ENCODE results near the gene ZFP36L1. TPM values are rescaled to one million over a fixed set of nuclear protein-coding genes. Genes with fewer than 3 reads are reported as not detected.

The ZFP36L1 gene
- total and polyA plus RNA-seq, 7 donors = 45.4 to 225 (median 117) TPM

DNA sequence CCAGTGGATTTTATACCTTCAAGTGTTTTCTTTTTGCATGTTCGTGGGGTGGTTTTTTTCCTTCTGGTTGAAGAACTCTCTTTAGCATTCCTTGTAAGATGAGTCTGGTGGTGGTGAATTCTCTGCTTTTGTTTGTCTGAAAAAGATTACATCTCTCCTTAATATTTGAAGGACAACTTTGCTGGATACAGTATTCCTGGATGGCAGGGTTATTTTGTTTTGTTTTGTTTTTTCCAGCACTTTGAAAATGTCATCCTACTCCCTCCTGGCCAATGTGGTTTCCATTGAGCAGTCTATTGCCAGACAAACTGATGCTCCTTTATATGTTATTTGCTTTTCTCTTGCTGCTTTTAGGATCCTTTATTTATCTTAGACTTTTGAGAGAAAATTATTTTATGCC, 43.2 kb upstream of the ZFP36L1 start:
- intact Hi-C loops (cut with DNase I) = no loop called here
- 40 to 90% (median 86%) methylated on average over 1 of the region's 1 CpG for WGBS, 3 donors
- no peak for ATAC-seq

DNA sequence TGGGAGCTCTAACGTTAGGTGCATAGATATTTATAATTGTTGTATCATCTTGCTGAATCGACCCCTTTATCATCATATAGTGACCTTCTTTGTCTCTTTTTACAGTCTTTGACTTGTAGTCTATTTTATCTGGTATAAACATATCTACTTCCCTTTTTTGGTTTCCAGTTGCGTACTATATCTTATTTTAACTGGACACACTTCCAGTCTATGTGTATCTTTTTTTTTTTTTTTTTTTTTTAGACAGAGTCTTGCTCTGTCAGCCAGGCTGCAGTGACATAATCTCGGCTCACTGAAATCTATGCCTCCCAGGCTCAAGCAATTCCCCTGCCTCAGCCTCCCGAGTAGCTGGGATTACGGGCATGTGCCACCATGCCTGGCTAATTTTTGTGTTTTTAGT, 41.9 kb upstream of the ZFP36L1 start:
- no peaks in the 10 kb centered on the region for H3K4me1 ChIP-seq
- no peak overlapping the region for H3K27ac ChIP-seq
- H3K27me3 ChIP-seq (ENCODE audit: insufficient read depth in 3 of 3, low read length in 2 of 3) = no peaks in the 10 kb centered on the region
- ATAC-seq (no peak), DNase-seq (no peak)
- intact Hi-C loops (cut with DNase I) = no loop called here
- H3K9me3 ChIP-seq = peaks cover 9% of the 10 kb centered on the region
- WGBS, 3 donors = 76 to 84% (median 79%) methylated on average over 6 of the region's 6 CpGs
- no peak overlapping the region for H3K4me3 ChIP-seq
- TF ChIP-seq, protein P1, sequence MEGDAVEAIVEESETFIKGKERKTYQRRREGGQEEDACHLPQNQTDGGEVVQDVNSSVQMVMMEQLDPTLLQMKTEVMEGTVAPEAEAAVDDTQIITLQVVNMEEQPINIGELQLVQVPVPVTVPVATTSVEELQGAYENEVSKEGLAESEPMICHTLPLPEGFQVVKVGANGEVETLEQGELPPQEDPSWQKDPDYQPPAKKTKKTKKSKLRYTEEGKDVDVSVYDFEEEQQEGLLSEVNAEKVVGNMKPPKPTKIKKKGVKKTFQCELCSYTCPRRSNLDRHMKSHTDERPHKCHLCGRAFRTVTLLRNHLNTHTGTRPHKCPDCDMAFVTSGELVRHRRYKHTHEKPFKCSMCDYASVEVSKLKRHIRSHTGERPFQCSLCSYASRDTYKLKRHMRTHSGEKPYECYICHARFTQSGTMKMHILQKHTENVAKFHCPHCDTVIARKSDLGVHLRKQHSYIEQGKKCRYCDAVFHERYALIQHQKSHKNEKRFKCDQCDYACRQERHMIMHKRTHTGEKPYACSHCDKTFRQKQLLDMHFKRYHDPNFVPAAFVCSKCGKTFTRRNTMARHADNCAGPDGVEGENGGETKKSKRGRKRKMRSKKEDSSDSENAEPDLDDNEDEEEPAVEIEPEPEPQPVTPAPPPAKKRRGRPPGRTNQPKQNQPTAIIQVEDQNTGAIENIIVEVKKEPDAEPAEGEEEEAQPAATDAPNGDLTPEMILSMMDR (IDR thresholded peaks at IDR 0.05) = no peak
- H3K36me3 ChIP-seq (ENCODE audit: insufficient read depth in 1 of 2, low read depth in 1 of 2) = no peaks in the 10 kb centered on the region

More for the DNA sequence above, 43.2 kb upstream of the ZFP36L1 start:
- DNase-seq = no peak
- Histone ChIP-seq H3K36me3 (ENCODE audit: insufficient read depth in 1 of 2, low read depth in 1 of 2) (no peaks in the 10 kb centered on the region), H3K4me3 (no peak overlapping the region), H3K27me3 (ENCODE audit: insufficient read depth in 3 of 3, low read length in 2 of 3) (no peaks in the 10 kb centered on the region), H3K27ac (no peak overlapping the region), H3K9me3 (peaks cover 9% of the 10 kb centered on the region), H3K4me1 (no peaks in the 10 kb centered on the region)
- TF ChIP-seq, protein P1 (IDR thresholded peaks at IDR 0.05) = no peak

DNA sequence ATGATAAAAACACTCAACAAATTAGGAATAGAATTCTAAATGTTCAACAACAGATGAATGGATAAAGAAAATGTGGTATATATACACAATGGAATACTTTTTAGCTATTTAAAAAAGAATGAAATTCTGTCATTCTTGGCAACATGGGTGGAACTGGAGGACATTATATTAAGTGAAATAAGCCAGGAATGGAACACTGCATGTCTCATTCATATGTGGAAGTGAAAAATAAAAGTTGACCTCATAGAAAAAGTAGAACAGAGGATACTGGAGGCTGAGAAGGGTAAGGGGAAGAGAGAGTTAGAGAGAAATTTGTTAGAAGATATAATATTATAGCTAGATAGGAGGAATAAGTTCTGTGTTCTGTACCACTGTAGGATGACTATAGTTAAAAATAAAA, 35.8 kb upstream of the ZFP36L1 start:
- Histone ChIP-seq H3K9me3 (peaks cover 3% of the 10 kb centered on the region), H3K36me3 (ENCODE audit: insufficient read depth in 1 of 2, low read depth in 1 of 2) (no peaks in the 10 kb centered on the region), H3K4me1 (no peaks in the 10 kb centered on the region), H3K4me3 (no peak overlapping the region), H3K27me3 (ENCODE audit: insufficient read depth in 3 of 3, low read length in 2 of 3) (no peaks in the 10 kb centered on the region), H3K27ac (no peak overlapping the region)
- intact Hi-C loops (cut with DNase I) = no loop called here
- TF ChIP-seq, protein P1 (IDR thresholded peaks at IDR 0.05) = no peak
- DNase-seq (no peak), ATAC-seq (no peak)

DNA sequence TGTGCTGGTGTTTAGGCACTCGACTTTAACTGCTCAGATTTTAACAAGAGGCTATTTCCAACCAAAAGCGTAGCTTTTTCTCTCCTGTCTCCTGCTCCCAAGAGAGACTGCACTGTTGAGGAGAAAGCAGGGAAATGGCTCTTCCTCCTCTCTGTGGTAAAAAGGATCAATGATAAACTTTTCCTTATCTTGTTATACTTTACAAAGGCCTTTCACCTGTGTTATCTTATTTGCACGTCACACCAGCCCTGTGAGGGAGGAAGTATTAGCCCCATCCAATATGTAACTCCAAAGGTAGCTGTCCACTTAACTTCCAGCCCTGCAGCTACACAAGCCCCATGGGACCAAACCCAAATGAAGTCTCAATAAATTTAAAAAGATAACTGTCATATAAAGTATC, 32.9 kb upstream of the ZFP36L1 start:
- intact Hi-C loops (cut with DNase I) = no loop called here
- no peak overlapping the region for H3K27ac ChIP-seq
- no peaks in the 10 kb centered on the region for H3K36me3 ChIP-seq (ENCODE audit: insufficient read depth in 1 of 2, low read depth in 1 of 2)
- DNase-seq = no peak
- no peak overlapping the region for H3K4me3 ChIP-seq
- WGBS, 3 donors = 92 to 94% (median 94%) methylated on average over 3 of the region's 3 CpGs
- TF ChIP-seq, protein P1 (IDR thresholded peaks at IDR 0.05) = no peak
- H3K9me3 ChIP-seq = no peaks in the 10 kb centered on the region
- no peaks in the 10 kb centered on the region for H3K4me1 ChIP-seq
- H3K27me3 ChIP-seq (ENCODE audit: insufficient read depth in 3 of 3, low read length in 2 of 3) = no peaks in the 10 kb centered on the region
- no peak for ATAC-seq
